Measurements from ENCODE around the gene EXOG.

EXOG gene

DNA sequence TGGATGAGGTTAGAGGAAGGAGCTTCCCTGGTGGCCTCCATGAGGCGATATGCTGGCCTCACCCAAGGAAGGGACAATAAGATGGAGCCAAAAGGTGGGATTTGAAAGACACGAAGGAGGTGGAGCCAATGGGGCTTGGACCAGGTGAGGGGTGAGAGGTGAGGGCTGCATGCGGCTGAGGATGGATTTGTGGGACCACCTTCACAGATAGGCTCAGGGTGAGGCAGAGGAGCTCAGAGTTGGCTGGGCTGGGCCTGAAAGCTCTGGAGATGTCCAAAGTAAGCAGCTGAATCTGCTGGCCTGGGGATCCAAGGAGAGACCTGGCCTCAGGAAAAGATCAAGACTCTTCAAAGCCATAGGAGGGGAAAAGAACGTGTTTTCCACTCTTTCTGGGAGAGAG lies 49.8 kb downstream of the EXOG start:
- DNase-seq (ENCODE audit: low spot score) (no peak), ATAC-seq (ENCODE audit: low read depth) (no peak)
- Histone ChIP-seq H3K4me1 (ENCODE audit: insufficient read depth, poor library complexity, severe bottlenecking) (no peaks in the 10 kb centered on the region), H3K36me3 (ENCODE audit: low read depth) (no peaks in the 10 kb centered on the region), H3K9me3 (ENCODE audit: severe bottlenecking) (no peaks in the 10 kb centered on the region), H3K27ac (ENCODE audit: poor library complexity, severe bottlenecking) (no peak overlapping the region), H3K4me3 (ENCODE audit: severe bottlenecking) (no peak overlapping the region), H3K27me3 (ENCODE audit: insufficient read depth, poor library complexity, severe bottlenecking) (no peaks in the 10 kb centered on the region)
- TF ChIP-seq, protein P1, sequence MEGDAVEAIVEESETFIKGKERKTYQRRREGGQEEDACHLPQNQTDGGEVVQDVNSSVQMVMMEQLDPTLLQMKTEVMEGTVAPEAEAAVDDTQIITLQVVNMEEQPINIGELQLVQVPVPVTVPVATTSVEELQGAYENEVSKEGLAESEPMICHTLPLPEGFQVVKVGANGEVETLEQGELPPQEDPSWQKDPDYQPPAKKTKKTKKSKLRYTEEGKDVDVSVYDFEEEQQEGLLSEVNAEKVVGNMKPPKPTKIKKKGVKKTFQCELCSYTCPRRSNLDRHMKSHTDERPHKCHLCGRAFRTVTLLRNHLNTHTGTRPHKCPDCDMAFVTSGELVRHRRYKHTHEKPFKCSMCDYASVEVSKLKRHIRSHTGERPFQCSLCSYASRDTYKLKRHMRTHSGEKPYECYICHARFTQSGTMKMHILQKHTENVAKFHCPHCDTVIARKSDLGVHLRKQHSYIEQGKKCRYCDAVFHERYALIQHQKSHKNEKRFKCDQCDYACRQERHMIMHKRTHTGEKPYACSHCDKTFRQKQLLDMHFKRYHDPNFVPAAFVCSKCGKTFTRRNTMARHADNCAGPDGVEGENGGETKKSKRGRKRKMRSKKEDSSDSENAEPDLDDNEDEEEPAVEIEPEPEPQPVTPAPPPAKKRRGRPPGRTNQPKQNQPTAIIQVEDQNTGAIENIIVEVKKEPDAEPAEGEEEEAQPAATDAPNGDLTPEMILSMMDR (IDR thresholded peaks at IDR 0.05; ENCODE audit: poor library complexity, severe bottlenecking), result no peak

DNA sequence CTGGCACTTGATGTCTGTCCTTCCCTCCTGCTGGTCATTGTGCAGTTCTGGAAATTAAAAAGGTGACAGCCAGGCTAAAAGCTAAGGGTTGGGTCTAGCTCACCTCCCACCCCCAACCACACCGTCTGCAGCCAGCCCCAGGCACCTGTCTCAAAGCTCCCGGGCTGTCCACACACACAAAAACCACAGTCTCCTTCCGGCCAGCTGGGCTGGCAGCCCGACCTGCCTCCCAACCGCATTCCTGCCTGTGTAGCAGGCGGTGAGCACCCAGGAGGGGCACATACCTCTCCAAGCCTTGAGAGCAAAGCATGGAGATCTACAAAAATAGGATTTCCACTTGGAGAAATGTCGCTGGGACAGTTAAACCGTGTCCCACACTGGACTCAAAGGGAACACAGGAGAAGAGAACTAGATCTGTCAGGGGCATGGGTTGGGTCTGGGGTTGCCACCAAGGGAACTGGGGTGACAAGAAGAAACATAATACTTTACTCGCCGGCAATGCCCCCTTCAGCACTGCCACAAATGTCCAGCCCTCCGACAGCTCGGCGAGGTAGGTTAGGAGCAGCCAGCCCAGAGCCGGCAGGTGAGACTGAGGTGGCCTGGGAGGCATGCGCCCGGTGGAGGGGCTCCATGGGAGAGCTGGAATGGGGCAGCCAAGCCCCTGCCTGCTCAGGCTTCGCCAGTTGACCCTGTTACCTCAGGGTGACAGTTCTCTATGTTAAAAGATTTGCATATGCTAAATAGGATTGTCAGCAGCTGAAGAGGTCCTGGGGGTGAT lies 52.2 kb downstream of the EXOG start:
- no peak for DNase-seq (ENCODE audit: low spot score)
- Histone ChIP-seq H3K9me3 (ENCODE audit: severe bottlenecking) (no peaks in the 10 kb centered on the region), H3K4me1 (ENCODE audit: insufficient read depth, poor library complexity, severe bottlenecking) (no peaks in the 10 kb centered on the region)

DNA sequence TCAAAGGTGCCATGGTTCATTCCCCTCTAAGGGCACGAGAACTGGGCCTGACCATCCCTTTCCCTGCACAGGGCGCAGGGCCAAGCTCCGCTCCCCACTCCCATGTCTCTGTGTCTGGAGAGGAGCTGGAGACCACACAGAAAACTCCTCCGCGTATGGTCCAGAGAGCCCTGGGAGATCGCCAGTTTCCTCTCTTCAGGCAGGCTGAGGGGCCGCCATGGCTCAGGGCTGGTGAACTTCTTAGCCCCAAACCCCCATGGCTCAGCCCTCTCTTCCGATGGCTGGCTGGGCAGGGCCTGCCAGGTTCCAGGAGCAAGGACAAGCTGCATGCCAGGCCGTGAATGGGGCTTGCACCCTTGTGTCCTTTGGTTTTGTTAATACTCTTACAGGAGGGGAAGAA lies 52.9 kb downstream of the EXOG start:
- Histone ChIP-seq H3K4me1 (ENCODE audit: insufficient read depth, poor library complexity, severe bottlenecking) (no peaks in the 10 kb centered on the region), H3K27ac (ENCODE audit: poor library complexity, severe bottlenecking) (no peak overlapping the region), H3K4me3 (ENCODE audit: severe bottlenecking) (no peak overlapping the region), H3K9me3 (ENCODE audit: severe bottlenecking) (no peaks in the 10 kb centered on the region), H3K36me3 (ENCODE audit: low read depth) (no peaks in the 10 kb centered on the region), H3K27me3 (ENCODE audit: insufficient read depth, poor library complexity, severe bottlenecking) (no peaks in the 10 kb centered on the region)
- TF ChIP-seq, protein P1 (IDR thresholded peaks at IDR 0.05; ENCODE audit: poor library complexity, severe bottlenecking), result no peak
- DNase-seq (ENCODE audit: low spot score) (no peak), ATAC-seq (ENCODE audit: low read depth) (no peak)

More for the DNA sequence above, 52.2 kb downstream of the EXOG start:
- Histone ChIP-seq H3K36me3 (ENCODE audit: low read depth) (no peaks in the 10 kb centered on the region), H3K27ac (ENCODE audit: poor library complexity, severe bottlenecking) (no peak overlapping the region), H3K4me3 (ENCODE audit: severe bottlenecking) (no peak overlapping the region), H3K27me3 (ENCODE audit: insufficient read depth, poor library complexity, severe bottlenecking) (no peaks in the 10 kb centered on the region)
- TF ChIP-seq, protein P1 (IDR thresholded peaks at IDR 0.05; ENCODE audit: poor library complexity, severe bottlenecking), result no peak
- peak; percentile 75 for ATAC-seq (ENCODE audit: low read depth)

DNA sequence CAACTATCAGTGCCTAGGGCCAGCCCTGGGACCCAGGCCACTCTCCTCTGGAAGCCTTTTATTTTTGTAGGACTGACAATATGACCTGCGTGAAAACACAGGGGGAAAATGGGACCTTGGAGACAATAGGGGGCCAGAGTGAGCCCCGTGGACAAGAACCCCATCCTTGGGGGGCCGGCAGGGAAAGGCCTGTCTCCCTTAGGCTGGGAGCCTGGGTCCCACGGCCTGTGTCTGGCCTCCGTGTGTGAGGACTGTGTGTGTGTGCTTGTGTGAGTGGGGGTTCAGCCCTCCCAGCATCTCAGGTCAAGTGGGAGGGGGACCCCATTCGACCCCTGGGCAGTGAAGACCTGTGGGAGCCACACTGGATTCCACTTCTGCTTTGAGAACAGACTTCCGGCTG lies 53.3 kb downstream of the EXOG start:
- Histone ChIP-seq H3K27me3 (ENCODE audit: insufficient read depth, poor library complexity, severe bottlenecking) (no peaks in the 10 kb centered on the region), H3K9me3 (ENCODE audit: severe bottlenecking) (no peaks in the 10 kb centered on the region), H3K4me3 (ENCODE audit: severe bottlenecking) (no peak overlapping the region), H3K27ac (ENCODE audit: poor library complexity, severe bottlenecking) (no peak overlapping the region), H3K36me3 (ENCODE audit: low read depth) (no peaks in the 10 kb centered on the region), H3K4me1 (ENCODE audit: insufficient read depth, poor library complexity, severe bottlenecking) (no peaks in the 10 kb centered on the region)
- no peak for DNase-seq (ENCODE audit: low spot score)
- TF ChIP-seq, protein P1 (IDR thresholded peaks at IDR 0.05; ENCODE audit: poor library complexity, severe bottlenecking), result no peak
- ATAC-seq (ENCODE audit: low read depth), result no peak
